LNCaP clone FGC (cell line): ENCODE data around the gene SIGLEC1.

Experiments used
- DNase-seq: peaks from one replicate; pipeline ENCODE4 v3.0.0-alpha.2; 2011; ENCODE audit warnings: low read depth
- H3K4me3 ChIP-seq: 2 replicates; pipeline ENCODE4 v1.5.1; 2011; ENCODE audit warnings: mild to moderate bottlenecking, low read depth, low read length, control low read depth
- CTCF ChIP-seq: IDR thresholded peaks from 2 replicates; pipeline ENCODE4 v1.5.1; 2012; ENCODE audit warnings: mild to moderate bottlenecking; ENCODE audit not compliant: control insufficient read depth, insufficient read depth; ENCODE audit errors: extremely low read depth

SIGLEC1 gene

GRCh38 chr20:3669710-3670367 is 42.6 kb downstream of the SIGLEC1 start:
- DNase-seq = no peak
- no peak overlapping the region for H3K4me3 ChIP-seq
- TF ChIP-seq CTCF = no peak

GRCh38 chr20:3667434-3668037 is 44.9 kb downstream of the SIGLEC1 start:
- DNase-seq = no peak
- H3K4me3 ChIP-seq = no peak overlapping the region
- no peak for TF ChIP-seq CTCF

- TF ChIP-seq CTCF = no peak
- no peak overlapping the region for H3K4me3 ChIP-seq
- no peak for DNase-seq
Measured at GRCh38 chr20:3663858-3664257, 48.5 kb downstream of the SIGLEC1 start.

GRCh38 chr20:3663031-3663701 is 49.2 kb downstream of the SIGLEC1 start, which contains the start of gene GFRA4:
Gene GFRA4 (minus strand): TSS chr20:3663399. CDS start chr20:3663399, 0 bp downstream.
- no peak for DNase-seq
- TF ChIP-seq CTCF = no peak
- H3K4me3 ChIP-seq = no peak within 1 kb of the TSS
